Sigmoid colon (tissue), 4 donors: ENCODE results near the gene CYB5R4.

ENCODE experiments used
- CTCF ChIP-seq, 4 experiments: fragments of 450-650 bp in 3 of 4; fragments of 200-600 bp in 1 of 4; IDR thresholded peaks; one replicate each; pipeline ENCODE4 v1.5.1; 2016 to 2019; ENCODE audit warnings: antibody characterized with exemption in 4 of 4, mild to moderate bottlenecking in 3 of 4, moderate library complexity in 2 of 4
- EP300 ChIP-seq, 4 donors: sonication (generic); formaldehyde crosslinking; IDR thresholded peaks; one replicate each; pipeline ENCODE4 v1.6.1; 2017; ENCODE audit warnings: antibody characterized with exemption in 4 of 4
- POLR2A ChIP-seq, 2 donors: fragments of 450-650 bp; IDR thresholded peaks; one replicate each; pipeline ENCODE4 v1.6.1; 2016; ENCODE audit warnings: antibody characterized with exemption in 2 of 2, mild to moderate bottlenecking in 2 of 2, moderate library complexity in 2 of 2
- POLR2AphosphoS5 ChIP-seq, 4 donors: sonication (generic); formaldehyde crosslinking; IDR thresholded peaks; one replicate each; pipeline ENCODE4 v1.6.1; 2017; ENCODE audit warnings: antibody characterized with exemption in 4 of 4

GRCh38 chr6:83976871-83977270, 117.4 kb downstream of the CYB5R4 start:
- TF ChIP-seq CTCF (IDR thresholded peaks at IDR 0.05) (no peak), POLR2A (IDR thresholded peaks at IDR 0.05) (no peak), EP300 (IDR thresholded peaks at IDR 0.05) (no peak), POLR2AphosphoS5 (IDR thresholded peaks at IDR 0.05) (no peak)
